HG02642 (cell line): ENCODE results near the gene SLC40A1.
"Not testable (repeated sequence)": the region's sequence is repeated elsewhere in the genome, so short reads cannot be mapped to it uniquely, and the experiment has no call there.

Source experiments
- ATAC-seq: cut with Tn5 transposase; IDR thresholded peaks from one replicate; pipeline ENCODE4 v1.9.1; 2021; ENCODE audit warnings: mild to moderate bottlenecking; ENCODE audit not compliant: unreplicated experiment, poor library complexity

Gene SLC40A1

GRCh38 chr2:189580658-189581353 is at the start of gene SLC40A1:
SLC40A1 (minus strand) TSS chr2:189580786; CDS start chr2:189580460, 326 bp downstream.
- peak; percentile 85 for ATAC-seq

- no peak for ATAC-seq
Observed at GRCh38 chr2:189629531-189630453, 49.2 kb upstream of the SLC40A1 start.

- ATAC-seq, result no peak
Observed at GRCh38 chr2:189628817-189629530, 48.4 kb upstream of the SLC40A1 start.

- no peak for ATAC-seq
Observed at GRCh38 chr2:189627789-189628188, 47.2 kb upstream of the SLC40A1 start.

GRCh38 chr2:189625636-189626035 is 45.0 kb upstream of the SLC40A1 start:
- ATAC-seq, result no peak

- ATAC-seq, result no peak
Observed at GRCh38 chr2:189624648-189625355, 44.2 kb upstream of the SLC40A1 start.

GRCh38 chr2:189623049-189623448 is 42.5 kb upstream of the SLC40A1 start:
- no peak for ATAC-seq

GRCh38 chr2:189621781-189622180 is 41.2 kb upstream of the SLC40A1 start:
- ATAC-seq, result no peak

GRCh38 chr2:189618197-189618596 is 37.6 kb upstream of the SLC40A1 start:
- no peak for ATAC-seq

GRCh38 chr2:189614585-189614984 is 34.0 kb upstream of the SLC40A1 start:
- ATAC-seq, result no peak

GRCh38 chr2:189613650-189614420 is 33.2 kb upstream of the SLC40A1 start:
- no peak for ATAC-seq

- ATAC-seq, result no peak
Observed at GRCh38 chr2:189613077-189613636, 32.6 kb upstream of the SLC40A1 start.

- no peak for ATAC-seq
Observed at GRCh38 chr2:189610700-189611099, 30.1 kb upstream of the SLC40A1 start.

GRCh38 chr2:189609853-189610252 is 29.3 kb upstream of the SLC40A1 start:
- no peak for ATAC-seq

- no peak for ATAC-seq
Observed at GRCh38 chr2:189609423-189609816, 28.8 kb upstream of the SLC40A1 start.

GRCh38 chr2:189608795-189609422 is 28.3 kb upstream of the SLC40A1 start:
- no peak for ATAC-seq

GRCh38 chr2:189608170-189608569 is 27.6 kb upstream of the SLC40A1 start:
- no peak for ATAC-seq

- ATAC-seq, result no peak
Observed at GRCh38 chr2:189602233-189602632, 21.6 kb upstream of the SLC40A1 start.

- not testable (repeated sequence) for ATAC-seq
Observed at GRCh38 chr2:189601652-189602051, 21.1 kb upstream of the SLC40A1 start.
